D341Med (cell line): Measurements from ENCODE around the gene CDADC1.
"Not testable (repeated sequence)": the region's sequence is repeated elsewhere in the genome, so short reads cannot be mapped to it uniquely, and the experiment has no call there.

Experiments used
- DNase-seq: peaks from one replicate; pipeline ENCODE4 v3.0.0; 2012; ENCODE audit warnings: low spot score

The CDADC1 gene

GRCh38 chr13:49238621-49239020 lies 9.1 kb upstream of the CDADC1 start:
- no peak for DNase-seq

- DNase-seq, result peak; percentile 57
Measured at GRCh38 chr13:49240017-49240416, 7.7 kb upstream of the CDADC1 start.

GRCh38 chr13:49241296-49241695 lies 6.4 kb upstream of the CDADC1 start:
- no peak for DNase-seq

- DNase-seq, result no peak
Measured at GRCh38 chr13:49245101-49245500, 2.6 kb upstream of the CDADC1 start.

DNA sequence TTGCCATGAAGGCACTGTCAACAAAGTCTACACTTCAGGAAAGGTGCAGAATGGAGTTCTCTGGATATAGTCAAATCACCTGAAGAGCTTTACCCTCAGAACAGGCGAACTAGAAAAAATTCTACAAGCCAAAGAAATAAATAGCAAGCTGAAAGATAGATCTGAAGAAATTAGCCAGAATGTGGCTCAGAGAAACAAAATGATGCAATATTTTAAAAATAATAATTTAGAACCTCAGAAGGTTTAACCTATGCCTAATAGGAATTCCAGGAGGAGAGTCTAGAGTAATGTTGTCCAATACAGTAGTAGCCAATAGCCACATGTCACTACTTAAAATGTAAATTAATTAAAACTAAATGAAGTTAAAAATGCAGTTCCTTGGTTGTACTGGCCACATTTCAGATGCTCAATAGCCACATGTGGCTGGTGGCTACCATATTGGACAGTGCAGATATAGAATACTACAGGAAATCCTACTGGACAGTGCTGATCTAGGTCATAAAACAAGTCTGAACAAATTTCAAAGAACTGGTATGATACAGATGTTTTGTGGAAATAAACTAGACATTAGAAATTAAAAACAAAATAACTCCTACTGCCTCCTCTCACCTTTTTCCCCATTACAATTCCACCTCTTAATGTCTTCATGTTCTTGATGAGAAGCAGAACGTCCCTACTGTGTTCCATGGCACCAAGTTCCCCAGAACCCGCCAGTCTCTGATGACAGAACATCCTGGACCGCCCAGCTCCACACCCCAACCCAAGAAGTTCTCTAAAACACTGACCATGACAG lies 679 bp upstream of the CDADC1 start:
- DNase-seq, result no peak

DNA sequence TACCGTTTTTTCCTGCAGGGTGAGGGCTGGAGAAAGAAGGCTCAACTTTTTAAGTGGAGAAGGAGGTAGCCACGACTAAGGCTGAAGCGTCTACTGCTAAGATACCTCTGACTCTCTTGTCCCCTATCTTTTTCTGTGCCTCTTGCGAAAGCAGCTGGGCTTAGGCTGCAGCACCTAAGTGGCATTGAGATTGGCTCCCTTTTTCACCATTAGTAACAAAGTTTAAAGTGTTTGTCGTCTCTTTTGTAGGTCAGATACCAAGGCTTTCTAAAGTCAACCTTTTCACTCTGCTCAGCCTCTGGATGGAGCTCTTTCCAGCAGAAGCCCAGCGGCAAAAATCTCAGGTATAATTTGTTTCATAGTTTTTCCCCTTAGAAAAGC lies 887 bp downstream of the CDADC1 start:
- peak; percentile 36 for DNase-seq

GRCh38 chr13:49251326-49251725 lies 3.6 kb downstream of the CDADC1 start:
- no peak for DNase-seq

DNA sequence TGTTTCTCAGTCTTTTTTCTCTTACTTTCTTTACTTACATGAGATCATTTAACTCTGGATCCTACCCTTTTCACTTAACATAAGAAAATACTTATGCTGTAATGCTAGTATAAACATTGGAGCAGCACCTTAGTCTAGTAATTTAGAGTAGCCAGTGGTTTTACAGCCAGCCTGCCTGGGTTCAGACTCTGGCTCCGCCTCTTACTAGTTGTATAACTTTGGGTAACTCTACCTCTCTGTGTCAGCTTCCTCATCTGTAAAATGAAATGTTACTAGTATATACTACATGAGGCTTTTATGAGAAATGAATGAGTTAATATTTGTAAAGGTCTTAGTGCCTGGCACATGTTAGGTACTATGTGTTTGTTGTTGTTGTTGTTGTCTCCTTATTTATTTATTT lies 5.6 kb downstream of the CDADC1 start:
- DNase-seq, result no peak

- no peak for DNase-seq
Measured at GRCh38 chr13:49254007-49254406, 6.3 kb downstream of the CDADC1 start.

GRCh38 chr13:49256841-49257240 lies 9.1 kb downstream of the CDADC1 start:
- no peak for DNase-seq

DNA sequence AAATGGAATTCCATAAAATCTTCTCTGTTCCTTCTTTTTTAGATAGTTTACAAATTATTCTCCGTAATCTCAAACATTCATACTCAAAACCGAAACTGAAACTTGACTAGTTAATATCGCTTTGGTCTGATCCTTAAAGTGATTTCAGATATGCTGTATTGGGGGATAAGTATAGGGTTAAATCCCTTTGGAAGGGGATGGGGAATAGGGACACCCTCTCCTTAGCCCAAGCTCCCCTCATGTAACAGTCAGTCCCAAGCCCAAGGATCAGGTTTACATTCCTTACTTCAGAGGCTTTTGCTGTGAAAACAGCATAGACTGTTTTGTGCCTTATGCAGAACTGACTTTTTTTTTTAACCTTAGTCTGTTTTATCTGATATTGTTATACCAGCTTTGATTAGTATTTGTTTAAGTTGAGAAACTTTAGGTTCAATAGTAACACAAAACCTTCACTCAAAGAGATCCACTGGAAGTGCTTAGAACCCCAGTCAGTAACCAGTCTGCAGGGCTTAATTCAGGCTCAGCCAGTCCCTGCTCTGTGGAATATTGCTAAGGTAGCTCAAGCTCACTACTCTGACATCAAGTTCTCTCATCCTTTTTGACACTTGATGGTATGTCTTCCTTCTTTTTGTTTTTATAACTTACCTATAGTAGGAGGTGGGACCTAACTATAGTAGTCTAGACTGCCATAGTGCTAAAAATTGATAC lies 10.5 kb downstream of the CDADC1 start:
- DNase-seq, result no peak

- DNase-seq, result no peak
Measured at GRCh38 chr13:49259586-49259985, 11.9 kb downstream of the CDADC1 start.

- no peak for DNase-seq
Measured at GRCh38 chr13:49262634-49263033, 14.9 kb downstream of the CDADC1 start.

GRCh38 chr13:49265822-49266221 lies 18.1 kb downstream of the CDADC1 start:
- no peak for DNase-seq

GRCh38 chr13:49271264-49271663 lies 23.5 kb downstream of the CDADC1 start:
- no peak for DNase-seq

DNA sequence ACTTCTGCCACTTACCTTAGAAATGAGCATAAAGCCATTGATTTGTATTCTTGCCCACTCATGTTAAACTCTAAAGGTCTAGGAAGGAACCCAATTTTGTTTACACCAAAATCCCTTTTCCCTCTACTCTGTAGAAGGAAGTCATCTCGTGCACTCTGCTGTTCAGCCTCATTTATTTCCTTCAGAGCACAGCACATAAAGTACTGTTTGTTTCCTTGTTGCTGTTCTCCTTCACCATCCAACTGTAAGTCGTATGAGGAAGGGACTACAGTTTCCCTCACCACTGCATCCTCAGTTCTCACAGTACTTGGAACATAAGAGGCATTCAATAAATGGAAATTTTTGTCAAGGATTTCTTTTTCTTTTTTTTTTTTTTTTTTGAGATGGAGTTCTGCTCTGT lies 24.6 kb downstream of the CDADC1 start:
- no peak for DNase-seq

- no peak for DNase-seq
Measured at GRCh38 chr13:49278211-49278610, 30.5 kb downstream of the CDADC1 start.

DNA sequence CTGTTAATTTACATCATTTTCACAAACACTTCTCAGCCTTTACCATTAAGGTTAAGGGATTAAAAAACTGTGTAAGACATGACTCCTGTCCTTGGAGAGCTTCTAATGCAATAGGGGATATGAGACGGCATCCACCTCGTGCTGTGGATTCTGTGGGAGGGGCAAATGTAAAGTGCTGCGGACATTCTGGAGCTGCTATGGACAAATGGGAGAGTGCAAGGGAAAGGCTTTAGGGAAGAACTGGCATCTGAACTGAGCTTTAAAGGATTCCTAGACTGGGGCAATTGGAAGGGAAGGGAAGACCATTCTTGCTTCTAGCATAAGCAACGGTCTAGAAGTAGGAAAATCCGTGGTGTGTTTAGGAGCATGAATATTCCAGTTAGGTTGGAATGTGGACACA lies 31.4 kb downstream of the CDADC1 start:
- no peak for DNase-seq

GRCh38 chr13:49279885-49280284 lies 32.2 kb downstream of the CDADC1 start:
- DNase-seq, result no peak

GRCh38 chr13:49287995-49288394 lies 40.3 kb downstream of the CDADC1 start:
- no peak for DNase-seq

- DNase-seq, result no peak
Measured at GRCh38 chr13:49288458-49288857, 40.7 kb downstream of the CDADC1 start.

- DNase-seq, result no peak
Measured at GRCh38 chr13:49292742-49293486, 45.2 kb downstream of the CDADC1 start.

DNA sequence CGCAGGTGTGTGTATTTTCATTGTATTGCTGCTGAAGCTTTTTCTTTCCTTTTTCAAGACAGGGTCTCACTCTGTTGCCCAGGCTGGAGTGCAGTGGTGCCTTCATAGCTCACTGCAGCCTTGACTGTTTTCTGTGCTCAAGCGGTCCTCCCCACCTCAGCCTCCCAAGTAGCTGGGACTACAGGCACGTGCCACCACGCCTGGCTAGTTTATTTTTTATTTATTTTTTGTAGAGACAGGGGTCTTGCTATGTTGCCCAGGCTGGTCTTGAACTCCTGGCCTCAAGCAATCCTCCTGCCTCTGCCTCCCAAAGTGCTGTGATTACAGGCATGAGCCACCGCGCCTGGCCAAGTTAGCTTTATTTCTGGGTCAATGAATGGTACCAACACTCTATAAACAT lies 47.0 kb downstream of the CDADC1 start:
- DNase-seq, result not testable (repeated sequence)
